Panc1 (cell line): Measurements from ENCODE around the gene ST3GAL5. TPM values are rescaled to one million over a fixed set of nuclear protein-coding genes. Genes with fewer than 3 reads are reported as not detected.

Experiments
- ATAC-seq: fragments of 200-7000 bp; cut with Tn5 transposase; 2 replicates; pipeline ENCODE4 v1.9.1; 2020; ENCODE audit warnings: mild to moderate bottlenecking, moderate library complexity
- BruUV-seq: library from RNA; stranded (reverse); fragments of 400-500 nt; replicated peaks from 2 replicates; lab custom pipeline; 2021; lab: Mats Ljungman, UMichigan
- CTCF ChIA-PET: fragments of 300-600 bp; sonication (Branson Sonifier 250); formaldehyde crosslinking; loops from one replicate; lab custom pipeline; 2022; ENCODE audit warnings: antibody characterized with exemption; lab: Charles Lee
- POLR2A ChIA-PET: fragments of 300-600 bp; sonication (Branson Sonifier 250); formaldehyde crosslinking; loops from one replicate; lab custom pipeline; 2022; ENCODE audit warnings: antibody characterized with exemption; lab: Charles Lee
- DNase-seq: peaks from one replicate; pipeline ENCODE4 v3.0.0-alpha.2; 2010; ENCODE audit warnings: low read depth, low spot score
- H3K27ac ChIP-seq: 2 replicates; pipeline ENCODE4 v1.5.1; 2011; ENCODE audit warnings: mild to moderate bottlenecking, low read length, inconsistent platforms
- H3K27me3 ChIP-seq: fragments of 200-500 bp; sonication (Bioruptor generic); 2 replicates; pipeline ENCODE4 v1.6.0; 2014; ENCODE audit warnings: low read length, inconsistent platforms; ENCODE audit not compliant: control insufficient read depth, insufficient read depth
- H3K36me3 ChIP-seq: fragments of 200-500 bp; sonication (Bioruptor generic); 2 replicates; pipeline ENCODE4 v1.5.1; 2014; ENCODE audit warnings: inconsistent platforms, mild to moderate bottlenecking, low read length, moderate library complexity; ENCODE audit not compliant: control insufficient read depth, insufficient read depth
- H3K4me1 ChIP-seq: 2 replicates; pipeline ENCODE4 v1.5.1; 2011; ENCODE audit warnings: inconsistent platforms, mild to moderate bottlenecking, low read length, moderate library complexity; ENCODE audit not compliant: control insufficient read depth, insufficient read depth
- H3K4me3 ChIP-seq, 2 experiments: 2 replicates each; pipeline ENCODE4 v1.5.1; 2011 to 2012; ENCODE audit warnings: low read depth in 2 of 2, low read length in 2 of 2, mild to moderate bottlenecking in 2 of 2, inconsistent platforms in 1 of 2, moderate library complexity in 1 of 2
- H3K9me3 ChIP-seq: fragments of 200-500 bp; sonication (Bioruptor generic); 2 replicates; pipeline ENCODE4 v1.5.1; 2014; ENCODE audit warnings: low read depth, mild to moderate bottlenecking, inconsistent platforms, low read length, moderate library complexity; ENCODE audit not compliant: control insufficient read depth, insufficient read depth
- POLR2AphosphoS5 ChIP-seq: IDR thresholded peaks from 2 replicates; pipeline ENCODE4 v1.6.1; 2012; ENCODE audit warnings: mild to moderate bottlenecking, low read depth, low read length, moderate library complexity
- SIN3A ChIP-seq: IDR thresholded peaks from 2 replicates; pipeline ENCODE4 v1.6.1; 2012; ENCODE audit warnings: low read depth, mild to moderate bottlenecking, low read length, moderate library complexity, borderline replicate concordance; ENCODE audit not compliant: insufficient read depth
- TCF7L2 ChIP-seq: IDR thresholded peaks from 2 replicates; pipeline ENCODE4 v1.6.1; 2011; ENCODE audit warnings: mild to moderate bottlenecking, low read depth, low read length, inconsistent platforms
- in situ Hi-C: cut with HindIII; loops from 2 replicates; pipeline ENCODE4 v1.10.0; 2016; ENCODE audit warnings: low sequenced_read_pairs, low pct_unique_long_range_greater_than_20kb
- intact Hi-C: fragments of 100-400 bp; cut with micrococcal nuclease; formaldehyde crosslinking; loops from one replicate; pipeline ENCODE4 v1.10.0; 2022; ENCODE audit not compliant: unreplicated experiment
- total RNA-seq: library from RNA; stranded (reverse); gene quantifications from one replicate; pipeline ENCODE4 v1.2.1, GENCODE V29; 2021; ENCODE audit not compliant: unreplicated experiment
- TF ChIP-seq, protein P1 (sequence below), 2 experiments: IDR thresholded peaks; 2 replicates each; pipeline ENCODE4 v1.6.1; 2011 to 2012; ENCODE audit warnings: low read depth in 2 of 2, control low read depth in 1 of 2, low read length in 1 of 2, mild to moderate bottlenecking in 1 of 2, moderate library complexity in 1 of 2; ENCODE audit not compliant: insufficient read depth in 1 of 2
- TF ChIP-seq, protein P2 (sequence below): fragments of 450-650 bp; IDR thresholded peaks from 2 replicates; pipeline ENCODE4 v1.5.1; 2017; ENCODE audit warnings: mild to moderate bottlenecking

Gene ST3GAL5
- total RNA-seq, 1 experiment from 2014 or later: 5.0 TPM

DNA sequence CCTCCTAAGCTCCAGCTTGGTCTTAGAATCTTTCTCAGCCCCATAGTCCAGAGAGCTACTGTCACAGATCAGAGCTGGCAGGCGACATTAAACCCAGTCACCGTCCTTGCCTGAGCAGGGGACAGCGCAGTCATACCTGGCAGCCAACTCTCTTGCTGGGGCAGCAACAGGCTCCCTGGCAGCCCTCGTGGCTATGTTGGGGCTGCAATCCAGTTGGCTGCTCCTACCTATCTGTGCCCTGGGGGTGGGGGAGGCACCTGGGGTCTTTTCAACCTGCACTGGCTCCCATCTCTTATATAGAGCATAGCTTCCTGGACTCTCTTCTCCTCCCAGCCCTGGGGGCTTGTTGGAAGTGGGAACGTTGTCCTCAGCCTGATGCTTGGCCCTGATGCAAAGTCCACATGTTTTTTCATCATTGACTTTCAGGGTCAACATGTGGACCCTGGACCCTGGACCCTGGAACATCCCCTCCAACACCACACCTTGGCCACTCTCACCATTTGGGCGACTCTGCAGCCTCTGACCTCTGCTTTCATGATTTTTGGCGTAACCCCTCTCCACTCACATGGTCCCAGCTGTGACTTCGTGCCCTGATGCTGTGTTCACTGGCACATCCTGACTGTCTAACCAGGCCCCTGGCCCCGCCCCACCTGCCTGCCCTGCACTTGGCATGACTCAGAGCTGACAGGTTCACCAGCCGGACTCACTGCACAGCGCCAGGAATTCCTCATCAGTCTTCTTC lies 89.4 kb downstream of the ST3GAL5 start:
- no peaks in the 10 kb centered on the region; the same call in 1 of the 2 replicates for H3K4me1 ChIP-seq
- no peak overlapping the region for H3K4me3 ChIP-seq
- ATAC-seq (peak; percentile 52; the same call in 1 of the 2 replicates), DNase-seq (no peak)
- POLR2A ChIA-PET: no interaction called here
- H3K27ac ChIP-seq: no peak overlapping the region
- in situ Hi-C loops (no loop called here), intact Hi-C loops (loop anchor here (5.0 kb wide), 1 partner anchor 47 kb away; the partner anchor contains the start of gene ATOH8)
- H3K27me3 ChIP-seq: no peaks in the 10 kb centered on the region
- H3K9me3 ChIP-seq: no peaks in the 10 kb centered on the region
- TF ChIP-seq SIN3A (no peak), TCF7L2 (no peak), POLR2AphosphoS5 (no peak)
- TF ChIP-seq, protein P1, sequence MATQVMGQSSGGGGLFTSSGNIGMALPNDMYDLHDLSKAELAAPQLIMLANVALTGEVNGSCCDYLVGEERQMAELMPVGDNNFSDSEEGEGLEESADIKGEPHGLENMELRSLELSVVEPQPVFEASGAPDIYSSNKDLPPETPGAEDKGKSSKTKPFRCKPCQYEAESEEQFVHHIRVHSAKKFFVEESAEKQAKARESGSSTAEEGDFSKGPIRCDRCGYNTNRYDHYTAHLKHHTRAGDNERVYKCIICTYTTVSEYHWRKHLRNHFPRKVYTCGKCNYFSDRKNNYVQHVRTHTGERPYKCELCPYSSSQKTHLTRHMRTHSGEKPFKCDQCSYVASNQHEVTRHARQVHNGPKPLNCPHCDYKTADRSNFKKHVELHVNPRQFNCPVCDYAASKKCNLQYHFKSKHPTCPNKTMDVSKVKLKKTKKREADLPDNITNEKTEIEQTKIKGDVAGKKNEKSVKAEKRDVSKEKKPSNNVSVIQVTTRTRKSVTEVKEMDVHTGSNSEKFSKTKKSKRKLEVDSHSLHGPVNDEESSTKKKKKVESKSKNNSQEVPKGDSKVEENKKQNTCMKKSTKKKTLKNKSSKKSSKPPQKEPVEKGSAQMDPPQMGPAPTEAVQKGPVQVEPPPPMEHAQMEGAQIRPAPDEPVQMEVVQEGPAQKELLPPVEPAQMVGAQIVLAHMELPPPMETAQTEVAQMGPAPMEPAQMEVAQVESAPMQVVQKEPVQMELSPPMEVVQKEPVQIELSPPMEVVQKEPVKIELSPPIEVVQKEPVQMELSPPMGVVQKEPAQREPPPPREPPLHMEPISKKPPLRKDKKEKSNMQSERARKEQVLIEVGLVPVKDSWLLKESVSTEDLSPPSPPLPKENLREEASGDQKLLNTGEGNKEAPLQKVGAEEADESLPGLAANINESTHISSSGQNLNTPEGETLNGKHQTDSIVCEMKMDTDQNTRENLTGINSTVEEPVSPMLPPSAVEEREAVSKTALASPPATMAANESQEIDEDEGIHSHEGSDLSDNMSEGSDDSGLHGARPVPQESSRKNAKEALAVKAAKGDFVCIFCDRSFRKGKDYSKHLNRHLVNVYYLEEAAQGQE (IDR thresholded peaks at IDR 0.05; ENCODE audit: insufficient read depth in 1 of 2, low read depth in 2 of 2, low read length in 1 of 2): no peak
- TF ChIP-seq, protein P2, sequence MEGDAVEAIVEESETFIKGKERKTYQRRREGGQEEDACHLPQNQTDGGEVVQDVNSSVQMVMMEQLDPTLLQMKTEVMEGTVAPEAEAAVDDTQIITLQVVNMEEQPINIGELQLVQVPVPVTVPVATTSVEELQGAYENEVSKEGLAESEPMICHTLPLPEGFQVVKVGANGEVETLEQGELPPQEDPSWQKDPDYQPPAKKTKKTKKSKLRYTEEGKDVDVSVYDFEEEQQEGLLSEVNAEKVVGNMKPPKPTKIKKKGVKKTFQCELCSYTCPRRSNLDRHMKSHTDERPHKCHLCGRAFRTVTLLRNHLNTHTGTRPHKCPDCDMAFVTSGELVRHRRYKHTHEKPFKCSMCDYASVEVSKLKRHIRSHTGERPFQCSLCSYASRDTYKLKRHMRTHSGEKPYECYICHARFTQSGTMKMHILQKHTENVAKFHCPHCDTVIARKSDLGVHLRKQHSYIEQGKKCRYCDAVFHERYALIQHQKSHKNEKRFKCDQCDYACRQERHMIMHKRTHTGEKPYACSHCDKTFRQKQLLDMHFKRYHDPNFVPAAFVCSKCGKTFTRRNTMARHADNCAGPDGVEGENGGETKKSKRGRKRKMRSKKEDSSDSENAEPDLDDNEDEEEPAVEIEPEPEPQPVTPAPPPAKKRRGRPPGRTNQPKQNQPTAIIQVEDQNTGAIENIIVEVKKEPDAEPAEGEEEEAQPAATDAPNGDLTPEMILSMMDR: no peak
- H3K36me3 ChIP-seq: no peaks in the 10 kb centered on the region
- BruUV-seq: no TSS peak
- CTCF ChIA-PET: no interaction called here

DNA sequence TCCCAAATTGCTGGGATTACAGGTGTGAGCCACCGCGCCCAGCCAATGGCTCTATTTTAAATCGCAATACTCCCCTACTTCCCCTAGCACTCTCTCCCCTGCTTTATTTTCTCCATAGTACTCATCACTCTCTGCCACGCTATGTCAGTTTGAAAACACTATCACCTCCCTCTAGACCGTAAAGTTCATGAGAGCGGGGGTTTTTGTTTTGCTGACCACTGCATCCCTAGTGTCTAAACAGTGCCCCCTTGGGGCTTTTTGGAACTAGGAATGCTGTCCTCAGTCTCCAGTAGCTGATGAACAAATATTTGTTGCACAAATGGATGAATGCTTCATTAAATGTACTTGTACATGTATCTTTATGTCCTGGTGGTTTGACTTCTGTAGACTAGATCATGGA lies 90.9 kb downstream of the ST3GAL5 start:
- no peaks in the 10 kb centered on the region for H3K27me3 ChIP-seq
- TF ChIP-seq SIN3A (no peak), POLR2AphosphoS5 (no peak), TCF7L2 (no peak)
- TF ChIP-seq, protein P2: no peak
- TF ChIP-seq, protein P1 (IDR thresholded peaks at IDR 0.05; ENCODE audit: insufficient read depth in 1 of 2, low read depth in 2 of 2, low read length in 1 of 2): no peak
- in situ Hi-C loops: no loop called here
- peaks cover 2% of the 10 kb centered on the region for H3K4me1 ChIP-seq
- H3K9me3 ChIP-seq: no peaks in the 10 kb centered on the region
- 0 out of 2 replicates have a peak, but pooled peaks have one; percentile 31 for ATAC-seq
- ChIA-PET POLR2A (no interaction called here), CTCF (interaction anchor here (0.6 kb wide), 2 partner anchors 11 to 88 kb away, joined by 3 read pairs; no protein-coding TSS in a partner anchor)
- no peak for DNase-seq
- H3K36me3 ChIP-seq: no peaks in the 10 kb centered on the region
- H3K27ac ChIP-seq: no peak overlapping the region
- no peak overlapping the region for H3K4me3 ChIP-seq
- BruUV-seq: no TSS peak
- intact Hi-C loops: loop anchor here (5.0 kb wide), 1 partner anchor 46 kb away; the partner anchor contains the start of gene ATOH8
